NT2/D1 (cell line): ENCODE measurements around the gene ZNF726.

Source experiments
- DNase-seq: peaks from one replicate; pipeline ENCODE4 v3.0.0-alpha.2; 2011; ENCODE audit warnings: low read depth, low spot score
- H3K27me3 ChIP-seq: 2 replicates; pipeline ENCODE4 v1.6.0; 2011; ENCODE audit warnings: mild to moderate bottlenecking; ENCODE audit not compliant: insufficient read length, insufficient read depth
- H3K36me3 ChIP-seq: 2 replicates; pipeline ENCODE4 v1.6.1; 2011; ENCODE audit warnings: mild to moderate bottlenecking, low read length, mixed read lengths; ENCODE audit not compliant: insufficient read depth, insufficient read length
- H3K4me1 ChIP-seq: 2 replicates; pipeline ENCODE4 v1.5.1; 2011; ENCODE audit not compliant: insufficient read depth, insufficient read length
- H3K4me3 ChIP-seq: 2 replicates; pipeline ENCODE4 v1.5.1; 2011; ENCODE audit warnings: low read depth; ENCODE audit not compliant: insufficient read length
- H3K9ac ChIP-seq: 2 replicates; pipeline ENCODE4 v1.6.0; 2011; ENCODE audit warnings: low read depth; ENCODE audit not compliant: insufficient read length
- H3K9me3 ChIP-seq: 2 replicates; pipeline ENCODE4 v1.5.1; 2011; ENCODE audit warnings: mild to moderate bottlenecking, low read length; ENCODE audit not compliant: insufficient read depth
- SUZ12 ChIP-seq: IDR thresholded peaks from 2 replicates; pipeline ENCODE4 v1.6.1; 2011; ENCODE audit not compliant: insufficient read length, insufficient read depth; ENCODE audit errors: extremely low read depth
- YY1 ChIP-seq: IDR thresholded peaks from 2 replicates; pipeline ENCODE4 v1.6.1; 2011; ENCODE audit not compliant: insufficient read length, insufficient read depth
- ZNF274 ChIP-seq: IDR thresholded peaks from 2 replicates; pipeline ENCODE4 v1.6.1; 2011; ENCODE audit warnings: mild to moderate bottlenecking, low read depth, low read length

ZNF726 gene

GRCh38 chr19:23981863-23982262 lies 67.2 kb downstream of the ZNF726 start:
- no peaks in the 10 kb centered on the region for H3K4me1 ChIP-seq
- H3K27me3 ChIP-seq: no peaks in the 10 kb centered on the region
- no peak overlapping the region for H3K9ac ChIP-seq
- H3K9me3 ChIP-seq: no peaks in the 10 kb centered on the region
- no peaks in the 10 kb centered on the region for H3K36me3 ChIP-seq
- TF ChIP-seq YY1 (no peak), ZNF274 (no peak), SUZ12 (no peak)
- H3K4me3 ChIP-seq: no peak overlapping the region
- DNase-seq: no peak

GRCh38 chr19:23983406-23983805 lies 68.7 kb downstream of the ZNF726 start:
- H3K36me3 ChIP-seq: no peaks in the 10 kb centered on the region
- H3K4me1 ChIP-seq: no peaks in the 10 kb centered on the region
- DNase-seq: no peak
- H3K9me3 ChIP-seq: no peaks in the 10 kb centered on the region
- TF ChIP-seq YY1 (no peak), ZNF274 (no peak), SUZ12 (no peak)
- H3K27me3 ChIP-seq: no peaks in the 10 kb centered on the region
- no peak overlapping the region for H3K9ac ChIP-seq
- no peak overlapping the region for H3K4me3 ChIP-seq
